ENCODE data around the gene KDM1A. TPM values are rescaled to one million over a fixed set of nuclear protein-coding genes. Genes with fewer than 3 reads are reported as not detected.

Gene KDM1A
- polyA plus RNA-seq, 1 donor (not counting 4 experiments of a cell fraction or from before 2014, with no cell fraction given), result 84.8 TPM

GRCh38 chr1:23118407-23118806, 99.1 kb downstream of the KDM1A start:
- H3K4me2 ChIP-seq (ENCODE audit: control insufficient read depth, extremely low read depth, insufficient read depth, low read depth, low read length), result no peak overlapping the region
- no peak overlapping the region for H3K9ac ChIP-seq (ENCODE audit: control insufficient read depth, extremely low read depth, insufficient read depth, low read length)
- H3K9me3 ChIP-seq (ENCODE audit: control insufficient read depth, low read depth, low read length), result no peaks in the 10 kb centered on the region
- H4K20me1 ChIP-seq (ENCODE audit: control insufficient read depth, extremely low read depth, insufficient read depth, low read length), result no peaks in the 10 kb centered on the region
- H3K36me3 ChIP-seq (ENCODE audit: control insufficient read depth in 2 of 2, extremely low read depth in 1 of 2, insufficient read depth in 2 of 2, low read length in 2 of 2), result no peaks in the 10 kb centered on the region
- H2AFZ ChIP-seq (ENCODE audit: control insufficient read depth, low read length), result no peak overlapping the region
- H3K4me1 ChIP-seq (ENCODE audit: control insufficient read depth, extremely low read depth, insufficient read depth, low read length), result peaks cover 51% of the 10 kb centered on the region
- H3K4me3 ChIP-seq (ENCODE audit: control insufficient read depth in 2 of 3, extremely low read depth in 1 of 3, insufficient read depth in 2 of 3, low read depth in 1 of 3, low read length in 3 of 3), result no peak overlapping the region
- H3K27ac ChIP-seq (ENCODE audit: control insufficient read depth, insufficient read depth, low read length), result no peak overlapping the region
- H3K9me1 ChIP-seq (ENCODE audit: control insufficient read depth, extremely low read depth, insufficient read depth, low read length), result no peaks in the 10 kb centered on the region
- peaks cover 79% of the 10 kb centered on the region for H3K79me2 ChIP-seq (ENCODE audit: control insufficient read depth, insufficient read depth, low read length)
- dilution Hi-C loops (cut with MboI; ENCODE audit: extremely low pct_ligation_motif_present, low sequenced_read_pairs), result no loop called here
- no peaks in the 10 kb centered on the region for H3K27me3 ChIP-seq (ENCODE audit: control insufficient read depth, extremely low read depth, insufficient read depth, low read length)
- FAIRE-seq, result no peak
- DNase-seq (ENCODE audit: low read depth, low spot score), result no peak
- no peak for TF ChIP-seq EZH2 (IDR thresholded peaks at IDR 0.05; ENCODE audit: low read length)
- TF ChIP-seq CTCF (optimal IDR thresholded peaks at IDR 0.05 in 1 of 3, IDR thresholded peaks at IDR 0.05 in 1 of 3, conservative IDR thresholded peaks at IDR 0.05 in 1 of 3; ENCODE audit: extremely low read depth in 1 of 3, insufficient read depth in 2 of 3, low read length in 3 of 3), result no peak

GRCh38 chr1:23118957-23119792, 99.9 kb downstream of the KDM1A start:
- dilution Hi-C loops (cut with MboI; ENCODE audit: extremely low pct_ligation_motif_present, low sequenced_read_pairs), result no loop called here
- H4K20me1 ChIP-seq (ENCODE audit: control insufficient read depth, extremely low read depth, insufficient read depth, low read length), result no peaks in the 10 kb centered on the region
- FAIRE-seq (no peak), DNase-seq (ENCODE audit: low read depth, low spot score) (no peak)
- H3K79me2 ChIP-seq (ENCODE audit: control insufficient read depth, insufficient read depth, low read length), result peaks cover 81% of the 10 kb centered on the region
- H3K9ac ChIP-seq (ENCODE audit: control insufficient read depth, extremely low read depth, insufficient read depth, low read length), result peak overlapping the region; percentile 25
- no peaks in the 10 kb centered on the region for H3K9me1 ChIP-seq (ENCODE audit: control insufficient read depth, extremely low read depth, insufficient read depth, low read length)
- no peaks in the 10 kb centered on the region for H3K36me3 ChIP-seq (ENCODE audit: control insufficient read depth in 2 of 2, extremely low read depth in 1 of 2, insufficient read depth in 2 of 2, low read length in 2 of 2)
- H3K4me2 ChIP-seq (ENCODE audit: control insufficient read depth, extremely low read depth, insufficient read depth, low read depth, low read length), result peak overlapping the region; percentile 75
- H2AFZ ChIP-seq (ENCODE audit: control insufficient read depth, low read length), result no peak overlapping the region
- H3K4me1 ChIP-seq (ENCODE audit: control insufficient read depth, extremely low read depth, insufficient read depth, low read length), result peaks cover 52% of the 10 kb centered on the region
- H3K27me3 ChIP-seq (ENCODE audit: control insufficient read depth, extremely low read depth, insufficient read depth, low read length), result no peaks in the 10 kb centered on the region
- TF ChIP-seq EZH2 (IDR thresholded peaks at IDR 0.05; ENCODE audit: low read length) (no peak), CTCF (optimal IDR thresholded peaks at IDR 0.05 in 1 of 3, IDR thresholded peaks at IDR 0.05 in 1 of 3, conservative IDR thresholded peaks at IDR 0.05 in 1 of 3; ENCODE audit: extremely low read depth in 1 of 3, insufficient read depth in 2 of 3, low read length in 3 of 3) (no peak)
- H3K4me3 ChIP-seq (ENCODE audit: control insufficient read depth in 2 of 3, extremely low read depth in 1 of 3, insufficient read depth in 2 of 3, low read depth in 1 of 3, low read length in 3 of 3), result peak overlapping the region in 2 of 3 experiments; percentile 12 to 30
- H3K9me3 ChIP-seq (ENCODE audit: control insufficient read depth, low read depth, low read length), result no peaks in the 10 kb centered on the region
- peak overlapping the region; percentile 2 for H3K27ac ChIP-seq (ENCODE audit: control insufficient read depth, insufficient read depth, low read length)
